22Rv1 (cell line): ENCODE measurements around the gene WRAP73.

ENCODE experiments used
- CTCF ChIP-seq: fragments of 450-650 bp; IDR thresholded peaks from 2 replicates; pipeline ENCODE4 v1.5.1; 2017; ENCODE audit warnings: mild to moderate bottlenecking
- ZFX ChIP-seq: fragments of 450-650 bp; IDR thresholded peaks from 2 replicates; pipeline ENCODE4 v1.6.1; 2017; ENCODE audit warnings: antibody characterized with exemption, borderline replicate concordance

- TF ChIP-seq CTCF (no peak), ZFX (no peak)
These were observed 47.2 kb upstream of the WRAP73 start for GRCh38 chr1:3697104-3697503.
